NCI-H345 treated with DMSO at 0.1 percent for 48 hours (cell line): ENCODE data around the gene EIF4G3.
"Not testable (repeated sequence)": the region's sequence is repeated elsewhere in the genome, so short reads cannot be mapped to it uniquely, and the experiment has no call there.

Experiments used
- DNase-seq: peaks from one replicate; lab custom pipeline; 2025; ENCODE audit not compliant: unreplicated experiment; lab: John Stamatoyannopoulos, UW

EIF4G3 gene

GRCh38 chr1:21185221-21185731, 8.6 kb upstream of the EIF4G3 start:
- DNase-seq: no peak

- DNase-seq: no peak
These were observed 7.6 kb upstream of the EIF4G3 start for GRCh38 chr1:21184276-21184675.

- no peak for DNase-seq
These were observed 5.6 kb upstream of the EIF4G3 start for GRCh38 chr1:21182181-21182731.

- DNase-seq: not testable (repeated sequence)
These were observed 1.6 kb upstream of the EIF4G3 start for GRCh38 chr1:21178271-21178670.

- peak; percentile 9 for DNase-seq
These were observed 771 bp downstream of the EIF4G3 start for GRCh38 chr1:21175670-21176581.

DNA sequence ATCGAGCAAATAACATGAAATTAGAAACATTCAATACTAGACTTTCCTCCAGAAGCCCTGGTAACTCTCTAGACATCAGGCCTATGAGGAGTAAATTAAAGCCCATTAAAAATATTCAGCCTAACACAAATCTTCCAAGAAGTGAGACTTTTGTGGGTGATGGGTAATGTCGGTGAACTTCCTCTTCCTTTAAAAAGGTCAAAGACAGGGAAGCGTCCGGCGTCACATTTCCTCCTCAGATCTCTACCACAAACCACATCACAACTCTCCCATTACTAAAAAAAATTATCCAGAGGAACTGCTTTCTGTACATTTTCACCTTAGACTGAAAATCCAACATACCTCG, 1.4 kb downstream of the EIF4G3 start:
- no peak for DNase-seq

- no peak for DNase-seq
These were observed 1.9 kb downstream of the EIF4G3 start for GRCh38 chr1:21174654-21175323.

DNA sequence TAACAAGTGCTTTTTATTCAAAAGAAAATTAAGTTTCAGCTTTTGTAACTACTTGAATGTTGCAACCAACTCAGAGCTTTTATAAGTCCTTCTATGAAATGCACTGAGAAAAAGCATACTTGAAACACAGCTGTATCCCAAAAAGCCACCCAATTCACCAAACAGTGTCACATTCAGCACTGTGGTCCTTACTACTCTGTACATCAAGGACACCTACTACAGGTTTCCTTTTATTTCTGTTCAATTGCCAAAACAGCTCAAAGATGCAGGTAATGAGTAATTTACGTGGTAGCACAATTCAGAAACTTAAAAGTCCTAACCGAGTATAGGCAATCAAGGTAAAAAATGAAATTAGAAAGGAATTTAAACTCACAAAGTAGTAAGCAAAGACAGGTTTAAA, 2.5 kb downstream of the EIF4G3 start:
- DNase-seq: no peak

- DNase-seq: not testable (repeated sequence)
These were observed 3.6 kb downstream of the EIF4G3 start for GRCh38 chr1:21173096-21173495.

GRCh38 chr1:21170837-21171236, 5.9 kb downstream of the EIF4G3 start:
- not testable (repeated sequence) for DNase-seq

GRCh38 chr1:21168444-21168843, 8.3 kb downstream of the EIF4G3 start:
- no peak for DNase-seq

DNA sequence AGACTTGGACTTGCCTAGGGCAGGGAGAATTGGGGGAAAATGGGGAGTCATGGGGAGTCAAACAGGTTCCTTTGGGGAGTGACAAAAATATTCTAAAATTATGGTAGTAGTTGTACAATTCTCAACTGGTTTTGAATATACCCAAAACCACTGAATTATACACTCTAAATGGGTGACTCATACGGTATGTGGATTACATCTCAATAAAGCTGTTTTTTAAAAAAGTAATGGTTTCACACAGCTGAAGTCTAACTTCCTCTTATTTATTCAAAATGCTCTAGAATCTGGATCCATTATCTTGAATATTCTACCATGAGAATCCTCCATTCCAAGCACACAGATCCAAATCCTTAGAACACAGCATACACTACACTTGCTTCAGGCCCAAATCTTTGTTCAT, 11.1 kb downstream of the EIF4G3 start:
- no peak for DNase-seq

DNA sequence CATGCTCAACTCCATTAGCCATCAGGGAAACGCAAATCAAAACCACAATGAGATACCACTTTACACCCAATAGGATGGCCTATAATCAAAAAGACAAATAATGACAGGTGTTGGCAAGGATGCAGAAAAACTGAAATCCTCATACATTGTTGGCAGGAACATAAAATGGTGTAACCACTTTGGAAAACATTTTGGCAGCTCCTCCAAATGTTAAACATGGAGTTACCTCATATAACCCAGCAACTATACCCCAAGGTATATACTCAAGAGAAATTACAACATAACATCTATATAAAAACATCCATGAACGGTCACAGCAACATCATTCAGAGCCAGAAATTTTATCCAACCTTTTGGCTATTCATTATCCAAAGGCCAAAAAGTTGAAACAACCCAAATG, 11.6 kb downstream of the EIF4G3 start:
- DNase-seq: no peak

GRCh38 chr1:21164266-21164665, 12.4 kb downstream of the EIF4G3 start:
- no peak for DNase-seq

DNA sequence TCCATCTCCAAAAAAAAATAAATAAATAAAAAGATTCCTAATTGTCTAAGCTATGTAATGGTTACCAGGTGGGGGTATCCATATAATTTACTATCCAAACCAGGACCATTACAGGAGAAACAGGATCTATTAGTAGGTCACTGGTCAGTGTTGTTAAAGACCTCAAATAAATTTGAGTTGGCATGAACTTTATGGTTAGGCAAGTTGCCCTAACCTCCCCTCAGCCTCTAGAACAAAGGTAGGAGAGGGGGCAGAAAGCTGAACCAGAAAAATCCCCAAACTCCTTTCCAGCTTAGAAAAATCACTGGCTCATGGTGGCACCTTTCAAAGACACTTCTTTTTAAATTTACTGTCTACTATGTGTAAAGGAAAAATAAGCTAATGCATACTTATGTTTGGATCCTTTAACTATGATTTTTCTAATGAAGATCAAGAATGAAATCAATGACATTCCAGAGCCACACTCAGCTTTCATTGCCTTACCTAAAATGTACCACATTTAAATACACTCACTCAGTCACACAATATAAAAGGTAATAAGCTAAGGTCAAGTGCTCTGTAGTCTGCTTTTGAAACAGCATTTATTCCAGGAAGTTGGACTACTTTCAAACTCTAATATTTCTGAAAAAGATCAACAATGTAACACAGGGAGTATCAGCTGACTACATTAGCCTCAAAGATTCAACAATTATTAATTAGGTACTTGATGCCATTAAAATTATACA, 13.8 kb downstream of the EIF4G3 start:
- DNase-seq: no peak

DNA sequence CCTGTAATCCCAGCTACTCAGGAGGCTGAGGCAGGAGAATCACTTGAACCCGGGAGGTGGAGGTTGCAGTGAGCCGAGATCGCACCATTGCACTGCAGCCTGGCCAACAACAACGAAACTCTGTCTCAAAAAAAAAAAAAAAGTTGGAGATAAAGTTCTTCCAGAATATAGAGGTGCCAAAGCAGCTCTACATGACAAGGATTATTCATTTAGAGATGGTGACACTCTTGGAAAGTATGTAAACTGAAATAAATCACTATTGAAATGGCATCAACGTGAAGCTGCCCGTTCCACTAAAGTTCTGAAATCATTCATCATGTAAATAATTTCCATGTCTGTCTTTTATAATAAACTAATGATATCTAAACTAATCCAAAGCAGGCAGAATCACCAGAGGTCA, 14.9 kb downstream of the EIF4G3 start:
- DNase-seq: no peak

- no peak for DNase-seq
These were observed 16.4 kb downstream of the EIF4G3 start for GRCh38 chr1:21160263-21160796.

- no peak for DNase-seq
These were observed 18.8 kb downstream of the EIF4G3 start for GRCh38 chr1:21157868-21158267.

- no peak for DNase-seq
These were observed 19.6 kb downstream of the EIF4G3 start for GRCh38 chr1:21157054-21157453.

- DNase-seq: no peak
These were observed 20.7 kb downstream of the EIF4G3 start for GRCh38 chr1:21156019-21156418.

- DNase-seq: no peak
These were observed 22.0 kb downstream of the EIF4G3 start for GRCh38 chr1:21154717-21155116.
